Measurements from ENCODE around the gene PDHX.

DNA sequence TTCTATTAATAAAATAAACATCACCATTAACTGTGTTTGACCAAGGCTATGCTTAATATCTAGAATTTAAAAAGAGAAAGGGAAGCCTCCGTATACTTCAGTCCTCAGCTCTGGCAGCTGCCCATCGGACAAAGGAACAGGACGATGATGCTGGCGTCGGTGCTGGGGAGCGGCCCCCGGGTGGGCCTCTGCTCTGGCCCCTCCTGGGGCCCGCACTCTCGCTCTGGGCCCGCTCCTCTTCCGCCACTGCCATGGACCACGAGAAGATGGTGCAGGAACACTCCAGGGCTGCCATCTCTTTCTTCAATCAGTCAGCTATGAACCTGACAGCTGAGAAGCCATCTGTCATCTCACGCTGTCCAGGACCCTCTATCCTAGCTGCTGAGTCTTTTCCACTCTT, 25.3 kb downstream of the PDHX start:
- TF ChIP-seq, protein P1, sequence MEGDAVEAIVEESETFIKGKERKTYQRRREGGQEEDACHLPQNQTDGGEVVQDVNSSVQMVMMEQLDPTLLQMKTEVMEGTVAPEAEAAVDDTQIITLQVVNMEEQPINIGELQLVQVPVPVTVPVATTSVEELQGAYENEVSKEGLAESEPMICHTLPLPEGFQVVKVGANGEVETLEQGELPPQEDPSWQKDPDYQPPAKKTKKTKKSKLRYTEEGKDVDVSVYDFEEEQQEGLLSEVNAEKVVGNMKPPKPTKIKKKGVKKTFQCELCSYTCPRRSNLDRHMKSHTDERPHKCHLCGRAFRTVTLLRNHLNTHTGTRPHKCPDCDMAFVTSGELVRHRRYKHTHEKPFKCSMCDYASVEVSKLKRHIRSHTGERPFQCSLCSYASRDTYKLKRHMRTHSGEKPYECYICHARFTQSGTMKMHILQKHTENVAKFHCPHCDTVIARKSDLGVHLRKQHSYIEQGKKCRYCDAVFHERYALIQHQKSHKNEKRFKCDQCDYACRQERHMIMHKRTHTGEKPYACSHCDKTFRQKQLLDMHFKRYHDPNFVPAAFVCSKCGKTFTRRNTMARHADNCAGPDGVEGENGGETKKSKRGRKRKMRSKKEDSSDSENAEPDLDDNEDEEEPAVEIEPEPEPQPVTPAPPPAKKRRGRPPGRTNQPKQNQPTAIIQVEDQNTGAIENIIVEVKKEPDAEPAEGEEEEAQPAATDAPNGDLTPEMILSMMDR (IDR thresholded peaks at IDR 0.05 in 2 of 3, conservative IDR thresholded peaks at IDR 0.05 in 1 of 3; ENCODE audit: control insufficient read depth in 2 of 3, extremely low read depth in 1 of 3, insufficient read depth in 1 of 3, low read depth in 3 of 3, low read length in 3 of 3), result no peak
- TF ChIP-seq RBBP5 (conservative IDR thresholded peaks at IDR 0.05), result no peak
- no peak for TF ChIP-seq CREB1 (IDR thresholded peaks at IDR 0.05; ENCODE audit: low read depth)
- TF ChIP-seq LARP7 (IDR thresholded peaks at IDR 0.05), result no peak
- no peak for TF ChIP-seq GABPA (IDR thresholded peaks at IDR 0.05; ENCODE audit: low read depth)

Data from GM12878 (cell line).